HCT116 (cell line): ENCODE measurements around the gene KLK1.
A peak's percentile ranks its signal among the peaks of the same experiment; 100 is the strongest.

ENCODE experiments used
- ATF3 ChIP-seq: IDR thresholded peaks from 2 replicates; pipeline ENCODE4 v1.6.1; 2012
- CBX3 ChIP-seq: IDR thresholded peaks from 2 replicates; pipeline ENCODE4 v1.6.1; 2012; ENCODE audit warnings: low read depth
- CEBPB ChIP-seq: IDR thresholded peaks from 2 replicates; pipeline ENCODE4 v1.6.1; 2012; ENCODE audit warnings: low read depth
- EZH2 ChIP-seq: fragments of 200-600 bp; sonication (generic); IDR thresholded peaks from 2 replicates; pipeline ENCODE4 v1.6.1; 2017; ENCODE audit warnings: antibody characterized with exemption, mixed run types
- EZH2phosphoT487 ChIP-seq: fragments of 200-600 bp; IDR thresholded peaks from 2 replicates; pipeline ENCODE4 v1.6.1; 2018; ENCODE audit warnings: antibody characterized with exemption, borderline replicate concordance
- JUND ChIP-seq: IDR thresholded peaks from 2 replicates; pipeline ENCODE4 v1.6.1; 2012
- POLR2A ChIP-seq: IDR thresholded peaks from 2 replicates; pipeline ENCODE4 v1.7.0; 2011; ENCODE audit warnings: borderline replicate concordance; ENCODE audit not compliant: insufficient read depth, insufficient read length; ENCODE audit errors: extremely low read depth
- POLR2AphosphoS5 ChIP-seq: IDR thresholded peaks from 2 replicates; pipeline ENCODE4 v1.6.1; 2011; ENCODE audit warnings: mild to moderate bottlenecking, low read depth, low read length, moderate library complexity
- SIN3A ChIP-seq: IDR thresholded peaks from 2 replicates; pipeline ENCODE4 v1.6.1; 2012; ENCODE audit warnings: low read depth
- TCF7L2 ChIP-seq: IDR thresholded peaks from 2 replicates; pipeline ENCODE4 v1.7.0; 2011; ENCODE audit warnings: borderline replicate concordance, inconsistent platforms; ENCODE audit not compliant: insufficient read depth, insufficient read length; ENCODE audit errors: extremely low read depth
- YY1 ChIP-seq: IDR thresholded peaks from 2 replicates; pipeline ENCODE4 v1.6.1; 2011; ENCODE audit warnings: low read length, low read depth, moderate library complexity, mild to moderate bottlenecking; ENCODE audit not compliant: insufficient replicate concordance; ENCODE audit errors: extremely low read depth
- TF ChIP-seq, protein P1 (sequence below): IDR thresholded peaks from 2 replicates; pipeline ENCODE4 v1.6.1; 2011; ENCODE audit warnings: mild to moderate bottlenecking, low read length, moderate library complexity; ENCODE audit not compliant: insufficient replicate concordance; ENCODE audit errors: extremely low read depth
- TF ChIP-seq, protein P2 (sequence below), 3 experiments: fragments of 200-600 bp in 1 of 3; sonication (generic) in 1 of 3; IDR thresholded peaks in 2 of 3; conservative IDR thresholded peaks in 1 of 3; 2 replicates each; pipeline ENCODE4 v1.5.1; 2012 to 2017; ENCODE audit warnings: low read depth in 2 of 3, low read length in 2 of 3, antibody characterized with exemption in 1 of 3, borderline replicate concordance in 1 of 3, control low read depth in 1 of 3, mild to moderate bottlenecking in 1 of 3, mixed read lengths in 1 of 3, mixed run types in 1 of 3, moderate library complexity in 1 of 3; ENCODE audit not compliant: insufficient read depth in 1 of 3
- TF ChIP-seq, protein P3 (sequence below): IDR thresholded peaks from 2 replicates; pipeline ENCODE4 v1.6.1; 2012

GRCh38 chr19:50795664-50796073 lies 27.9 kb downstream of the KLK1 start:
- TF ChIP-seq JUND (no peak; the same call in 1 of the 2 replicates), POLR2A (no peak), ATF3 (no peak), TCF7L2 (no peak), POLR2AphosphoS5 (no peak; the same call in 1 of the 2 replicates), EZH2phosphoT487 (no peak), YY1 (no peak), EZH2 (no peak), SIN3A (0 out of 2 replicates have a peak, but pooled peaks have one; percentile 33), CBX3 (no peak), CEBPB (no peak)
- TF ChIP-seq, protein P1, sequence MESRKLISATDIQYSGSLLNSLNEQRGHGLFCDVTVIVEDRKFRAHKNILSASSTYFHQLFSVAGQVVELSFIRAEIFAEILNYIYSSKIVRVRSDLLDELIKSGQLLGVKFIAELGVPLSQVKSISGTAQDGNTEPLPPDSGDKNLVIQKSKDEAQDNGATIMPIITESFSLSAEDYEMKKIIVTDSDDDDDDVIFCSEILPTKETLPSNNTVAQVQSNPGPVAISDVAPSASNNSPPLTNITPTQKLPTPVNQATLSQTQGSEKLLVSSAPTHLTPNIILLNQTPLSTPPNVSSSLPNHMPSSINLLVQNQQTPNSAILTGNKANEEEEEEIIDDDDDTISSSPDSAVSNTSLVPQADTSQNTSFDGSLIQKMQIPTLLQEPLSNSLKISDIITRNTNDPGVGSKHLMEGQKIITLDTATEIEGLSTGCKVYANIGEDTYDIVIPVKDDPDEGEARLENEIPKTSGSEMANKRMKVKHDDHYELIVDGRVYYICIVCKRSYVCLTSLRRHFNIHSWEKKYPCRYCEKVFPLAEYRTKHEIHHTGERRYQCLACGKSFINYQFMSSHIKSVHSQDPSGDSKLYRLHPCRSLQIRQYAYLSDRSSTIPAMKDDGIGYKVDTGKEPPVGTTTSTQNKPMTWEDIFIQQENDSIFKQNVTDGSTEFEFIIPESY: no peak
- TF ChIP-seq, protein P2, sequence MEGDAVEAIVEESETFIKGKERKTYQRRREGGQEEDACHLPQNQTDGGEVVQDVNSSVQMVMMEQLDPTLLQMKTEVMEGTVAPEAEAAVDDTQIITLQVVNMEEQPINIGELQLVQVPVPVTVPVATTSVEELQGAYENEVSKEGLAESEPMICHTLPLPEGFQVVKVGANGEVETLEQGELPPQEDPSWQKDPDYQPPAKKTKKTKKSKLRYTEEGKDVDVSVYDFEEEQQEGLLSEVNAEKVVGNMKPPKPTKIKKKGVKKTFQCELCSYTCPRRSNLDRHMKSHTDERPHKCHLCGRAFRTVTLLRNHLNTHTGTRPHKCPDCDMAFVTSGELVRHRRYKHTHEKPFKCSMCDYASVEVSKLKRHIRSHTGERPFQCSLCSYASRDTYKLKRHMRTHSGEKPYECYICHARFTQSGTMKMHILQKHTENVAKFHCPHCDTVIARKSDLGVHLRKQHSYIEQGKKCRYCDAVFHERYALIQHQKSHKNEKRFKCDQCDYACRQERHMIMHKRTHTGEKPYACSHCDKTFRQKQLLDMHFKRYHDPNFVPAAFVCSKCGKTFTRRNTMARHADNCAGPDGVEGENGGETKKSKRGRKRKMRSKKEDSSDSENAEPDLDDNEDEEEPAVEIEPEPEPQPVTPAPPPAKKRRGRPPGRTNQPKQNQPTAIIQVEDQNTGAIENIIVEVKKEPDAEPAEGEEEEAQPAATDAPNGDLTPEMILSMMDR (IDR thresholded peaks at IDR 0.05 in 2 of 3, conservative IDR thresholded peaks at IDR 0.05 in 1 of 3; ENCODE audit: borderline replicate concordance in 1 of 3, insufficient read depth in 1 of 3, low read depth in 2 of 3, low read length in 2 of 3): no peak
- TF ChIP-seq, protein P3, sequence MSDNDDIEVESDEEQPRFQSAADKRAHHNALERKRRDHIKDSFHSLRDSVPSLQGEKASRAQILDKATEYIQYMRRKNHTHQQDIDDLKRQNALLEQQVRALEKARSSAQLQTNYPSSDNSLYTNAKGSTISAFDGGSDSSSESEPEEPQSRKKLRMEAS: no peak; the same call in 1 of the 2 replicates
